ENCODE results near the gene ACTL10.
"Not testable (repeated sequence)": the region's sequence is repeated elsewhere in the genome, so short reads cannot be mapped to it uniquely, and the experiment has no call there.

The ACTL10 gene

GRCh38 chr20:33666293-33667244 is at the start of gene ACTL10:
ACTL10 (plus strand) TSS chr20:33666943; CDS start chr20:33667498, 555 bp downstream.
- DNase-seq (ENCODE audit: low spot score) (peak; percentile 99), FAIRE-seq (peak; percentile 93)

- FAIRE-seq = no peak
- no peak for DNase-seq (ENCODE audit: low spot score)
Measured at GRCh38 chr20:33621717-33622400, 44.9 kb upstream of the ACTL10 start.

GRCh38 chr20:33622705-33623365 is 43.9 kb upstream of the ACTL10 start:
- DNase-seq (ENCODE audit: low spot score) = no peak
- FAIRE-seq = no peak

- FAIRE-seq = no peak
- no peak for DNase-seq (ENCODE audit: low spot score)
Measured at GRCh38 chr20:33624399-33624798, 42.3 kb upstream of the ACTL10 start.

- no peak for DNase-seq (ENCODE audit: low spot score)
- no peak for FAIRE-seq
Measured at GRCh38 chr20:33626190-33626589, 40.6 kb upstream of the ACTL10 start.

- DNase-seq (ENCODE audit: low spot score) = no peak
- FAIRE-seq = no peak
Measured at GRCh38 chr20:33627577-33628216, 39.0 kb upstream of the ACTL10 start.

- FAIRE-seq = no peak
- DNase-seq (ENCODE audit: low spot score) = no peak
Measured at GRCh38 chr20:33629533-33629932, 37.2 kb upstream of the ACTL10 start.

- FAIRE-seq (no peak), DNase-seq (ENCODE audit: low spot score) (no peak)
Measured at GRCh38 chr20:33629979-33630378, 36.8 kb upstream of the ACTL10 start.

GRCh38 chr20:33630507-33630906 is 36.2 kb upstream of the ACTL10 start:
- FAIRE-seq = no peak
- no peak for DNase-seq (ENCODE audit: low spot score)

- not testable (repeated sequence) for FAIRE-seq; DNase-seq (ENCODE audit: low spot score)
Measured at GRCh38 chr20:33631910-33632309, 34.8 kb upstream of the ACTL10 start.

GRCh38 chr20:33635341-33635740 is 31.4 kb upstream of the ACTL10 start:
- FAIRE-seq (no peak), DNase-seq (ENCODE audit: low spot score) (no peak)

- no peak for DNase-seq (ENCODE audit: low spot score)
- no peak for FAIRE-seq
Measured at GRCh38 chr20:33636776-33637175, 30.0 kb upstream of the ACTL10 start.

GRCh38 chr20:33640287-33640686 is 26.5 kb upstream of the ACTL10 start:
- FAIRE-seq = no peak
- no peak for DNase-seq (ENCODE audit: low spot score)

GRCh38 chr20:33644313-33645071 is 22.3 kb upstream of the ACTL10 start:
- FAIRE-seq (no peak), DNase-seq (ENCODE audit: low spot score) (no peak)

GRCh38 chr20:33645072-33645358 is 21.7 kb upstream of the ACTL10 start:
- DNase-seq (ENCODE audit: low spot score) (no peak), FAIRE-seq (no peak)

- no peak for FAIRE-seq
- no peak for DNase-seq (ENCODE audit: low spot score)
Measured at GRCh38 chr20:33645396-33645795, 21.3 kb upstream of the ACTL10 start.

GRCh38 chr20:33646191-33646590 is 20.6 kb upstream of the ACTL10 start:
- FAIRE-seq = no peak
- DNase-seq (ENCODE audit: low spot score) = no peak

- not testable (repeated sequence) for FAIRE-seq; DNase-seq (ENCODE audit: low spot score)
Measured at GRCh38 chr20:33646959-33647602, 19.7 kb upstream of the ACTL10 start.

GRCh38 chr20:33647603-33648395 is 18.9 kb upstream of the ACTL10 start:
- FAIRE-seq = no peak
- DNase-seq (ENCODE audit: low spot score) = no peak

All from RCC 7860 (cell line).